OCI-LY1 (cell line): ENCODE measurements around the gene ASPM.

ENCODE experiments used
- EZH2 ChIP-seq: fragments of 200-600 bp; sonication (generic), shearing (Covaris generic); IDR thresholded peaks from 2 replicates; pipeline ENCODE4 v1.8.0; 2017; ENCODE audit warnings: borderline replicate concordance, mixed run types, mild to moderate bottlenecking, antibody characterized with exemption, low read length, moderate library complexity, mixed read lengths
- TF ChIP-seq, protein P1 (sequence below): fragments of 200-600 bp; sonication (generic), shearing (Covaris generic); IDR thresholded peaks from 2 replicates; pipeline ENCODE4 v1.5.1; 2017; ENCODE audit warnings: mild to moderate bottlenecking, antibody characterized with exemption, low read length, moderate library complexity, mixed read lengths

DNA sequence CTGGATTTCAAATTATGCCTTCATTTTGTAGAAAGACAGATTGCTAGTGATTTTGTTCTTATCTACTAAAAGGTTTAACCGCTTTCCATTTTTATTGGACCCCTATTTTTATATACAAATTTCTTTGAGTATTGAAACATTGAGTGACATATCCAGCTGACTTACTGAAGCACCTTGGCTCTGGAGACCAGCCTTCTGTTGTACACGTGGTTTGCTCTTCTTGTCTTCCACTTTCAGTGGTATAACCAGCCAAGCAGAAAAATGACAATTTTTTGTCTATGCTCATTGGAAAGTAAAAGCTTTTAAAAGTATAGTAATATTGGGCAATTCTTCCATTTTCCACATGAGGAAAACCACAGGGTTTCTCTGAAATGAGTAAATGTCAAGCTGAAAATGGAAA is 83.8 kb downstream of the ASPM start:
- TF ChIP-seq, protein P1, sequence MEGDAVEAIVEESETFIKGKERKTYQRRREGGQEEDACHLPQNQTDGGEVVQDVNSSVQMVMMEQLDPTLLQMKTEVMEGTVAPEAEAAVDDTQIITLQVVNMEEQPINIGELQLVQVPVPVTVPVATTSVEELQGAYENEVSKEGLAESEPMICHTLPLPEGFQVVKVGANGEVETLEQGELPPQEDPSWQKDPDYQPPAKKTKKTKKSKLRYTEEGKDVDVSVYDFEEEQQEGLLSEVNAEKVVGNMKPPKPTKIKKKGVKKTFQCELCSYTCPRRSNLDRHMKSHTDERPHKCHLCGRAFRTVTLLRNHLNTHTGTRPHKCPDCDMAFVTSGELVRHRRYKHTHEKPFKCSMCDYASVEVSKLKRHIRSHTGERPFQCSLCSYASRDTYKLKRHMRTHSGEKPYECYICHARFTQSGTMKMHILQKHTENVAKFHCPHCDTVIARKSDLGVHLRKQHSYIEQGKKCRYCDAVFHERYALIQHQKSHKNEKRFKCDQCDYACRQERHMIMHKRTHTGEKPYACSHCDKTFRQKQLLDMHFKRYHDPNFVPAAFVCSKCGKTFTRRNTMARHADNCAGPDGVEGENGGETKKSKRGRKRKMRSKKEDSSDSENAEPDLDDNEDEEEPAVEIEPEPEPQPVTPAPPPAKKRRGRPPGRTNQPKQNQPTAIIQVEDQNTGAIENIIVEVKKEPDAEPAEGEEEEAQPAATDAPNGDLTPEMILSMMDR: no peak
- no peak for TF ChIP-seq EZH2
